ENCODE measurements around the gene FMO2.
A peak's percentile ranks its signal among the peaks of the same experiment; 100 is the strongest.

Gene FMO2

GRCh38 chr1:171173069-171173468 lies 12.0 kb upstream of the FMO2 start:
- TF ChIP-seq YY1 (IDR thresholded peaks at IDR 0.05; ENCODE audit: insufficient read depth, insufficient read length): no peak
- TF ChIP-seq ZNF274 (IDR thresholded peaks at IDR 0.05; ENCODE audit: low read depth, low read length): no peak
- no peak for TF ChIP-seq SUZ12 (IDR thresholded peaks at IDR 0.05; ENCODE audit: extremely low read depth, insufficient read depth, insufficient read length)
- H3K9ac ChIP-seq (ENCODE audit: insufficient read length, low read depth): no peak overlapping the region
- no peak overlapping the region for H3K4me3 ChIP-seq (ENCODE audit: insufficient read length, low read depth)
- no peaks in the 10 kb centered on the region for H3K27me3 ChIP-seq (ENCODE audit: insufficient read depth, insufficient read length)
- no peaks in the 10 kb centered on the region for H3K36me3 ChIP-seq (ENCODE audit: insufficient read depth, insufficient read length, low read length)
- peaks cover 11% of the 10 kb centered on the region; the same call in 1 of the 2 replicates for H3K9me3 ChIP-seq (ENCODE audit: insufficient read depth, low read length)
- no peaks in the 10 kb centered on the region for H3K4me1 ChIP-seq (ENCODE audit: insufficient read depth, insufficient read length)
- DNase-seq (ENCODE audit: low read depth, low spot score): no peak

- Histone ChIP-seq H3K4me3 (ENCODE audit: insufficient read length, low read depth) (no peak overlapping the region), H3K27me3 (ENCODE audit: insufficient read depth, insufficient read length) (no peaks in the 10 kb centered on the region), H3K4me1 (ENCODE audit: insufficient read depth, insufficient read length) (no peaks in the 10 kb centered on the region), H3K36me3 (ENCODE audit: insufficient read depth, insufficient read length, low read length) (no peaks in the 10 kb centered on the region), H3K9me3 (ENCODE audit: insufficient read depth, low read length) (0 out of 2 replicates have a peak, but pooled peaks cover 4% of the 10 kb centered on the region), H3K9ac (ENCODE audit: insufficient read length, low read depth) (no peak overlapping the region)
- DNase-seq (ENCODE audit: low read depth, low spot score): no peak
- TF ChIP-seq YY1 (IDR thresholded peaks at IDR 0.05; ENCODE audit: insufficient read depth, insufficient read length): no peak
- no peak for TF ChIP-seq SUZ12 (IDR thresholded peaks at IDR 0.05; ENCODE audit: extremely low read depth, insufficient read depth, insufficient read length)
- no peak for TF ChIP-seq ZNF274 (IDR thresholded peaks at IDR 0.05; ENCODE audit: low read depth, low read length)
Measured at GRCh38 chr1:171174560-171175294, 10.4 kb upstream of the FMO2 start.

- no peak overlapping the region for H3K9ac ChIP-seq (ENCODE audit: insufficient read length, low read depth)
- no peak for TF ChIP-seq SUZ12 (IDR thresholded peaks at IDR 0.05; ENCODE audit: extremely low read depth, insufficient read depth, insufficient read length)
- TF ChIP-seq ZNF274 (IDR thresholded peaks at IDR 0.05; ENCODE audit: low read depth, low read length): no peak
- TF ChIP-seq YY1 (IDR thresholded peaks at IDR 0.05; ENCODE audit: insufficient read depth, insufficient read length): no peak
- H3K4me3 ChIP-seq (ENCODE audit: insufficient read length, low read depth): no peak overlapping the region
- no peaks in the 10 kb centered on the region for H3K4me1 ChIP-seq (ENCODE audit: insufficient read depth, insufficient read length)
- no peaks in the 10 kb centered on the region for H3K27me3 ChIP-seq (ENCODE audit: insufficient read depth, insufficient read length)
- no peaks in the 10 kb centered on the region for H3K9me3 ChIP-seq (ENCODE audit: insufficient read depth, low read length)
- no peaks in the 10 kb centered on the region for H3K36me3 ChIP-seq (ENCODE audit: insufficient read depth, insufficient read length, low read length)
- no peak for DNase-seq (ENCODE audit: low read depth, low spot score)
Measured at GRCh38 chr1:171177261-171177660, 7.8 kb upstream of the FMO2 start.

GRCh38 chr1:171179318-171180227 lies 5.5 kb upstream of the FMO2 start:
- Histone ChIP-seq H3K9ac (ENCODE audit: insufficient read length, low read depth) (no peak overlapping the region), H3K4me1 (ENCODE audit: insufficient read depth, insufficient read length) (no peaks in the 10 kb centered on the region), H3K27me3 (ENCODE audit: insufficient read depth, insufficient read length) (no peaks in the 10 kb centered on the region), H3K36me3 (ENCODE audit: insufficient read depth, insufficient read length, low read length) (no peaks in the 10 kb centered on the region), H3K9me3 (ENCODE audit: insufficient read depth, low read length) (no peaks in the 10 kb centered on the region), H3K4me3 (ENCODE audit: insufficient read length, low read depth) (no peak overlapping the region)
- TF ChIP-seq YY1 (IDR thresholded peaks at IDR 0.05; ENCODE audit: insufficient read depth, insufficient read length) (no peak), ZNF274 (IDR thresholded peaks at IDR 0.05; ENCODE audit: low read depth, low read length) (no peak), SUZ12 (IDR thresholded peaks at IDR 0.05; ENCODE audit: extremely low read depth, insufficient read depth, insufficient read length) (no peak)
- DNase-seq (ENCODE audit: low read depth, low spot score): no peak

GRCh38 chr1:171180670-171181069 lies 4.4 kb upstream of the FMO2 start:
- no peaks in the 10 kb centered on the region for H3K4me1 ChIP-seq (ENCODE audit: insufficient read depth, insufficient read length)
- H3K9ac ChIP-seq (ENCODE audit: insufficient read length, low read depth): no peak overlapping the region
- H3K9me3 ChIP-seq (ENCODE audit: insufficient read depth, low read length): no peaks in the 10 kb centered on the region
- no peaks in the 10 kb centered on the region for H3K36me3 ChIP-seq (ENCODE audit: insufficient read depth, insufficient read length, low read length)
- TF ChIP-seq ZNF274 (IDR thresholded peaks at IDR 0.05; ENCODE audit: low read depth, low read length): no peak
- no peak for TF ChIP-seq SUZ12 (IDR thresholded peaks at IDR 0.05; ENCODE audit: extremely low read depth, insufficient read depth, insufficient read length)
- TF ChIP-seq YY1 (IDR thresholded peaks at IDR 0.05; ENCODE audit: insufficient read depth, insufficient read length): no peak
- no peak for DNase-seq (ENCODE audit: low read depth, low spot score)
- H3K27me3 ChIP-seq (ENCODE audit: insufficient read depth, insufficient read length): no peaks in the 10 kb centered on the region
- H3K4me3 ChIP-seq (ENCODE audit: insufficient read length, low read depth): no peak overlapping the region

GRCh38 chr1:171188388-171189266 lies 3.5 kb downstream of the FMO2 start:
- H3K9me3 ChIP-seq (ENCODE audit: insufficient read depth, low read length): 0 out of 2 replicates have a peak, but pooled peaks cover 8% of the 10 kb centered on the region
- no peaks in the 10 kb centered on the region for H3K27me3 ChIP-seq (ENCODE audit: insufficient read depth, insufficient read length)
- H3K4me1 ChIP-seq (ENCODE audit: insufficient read depth, insufficient read length): no peaks in the 10 kb centered on the region
- TF ChIP-seq YY1 (IDR thresholded peaks at IDR 0.05; ENCODE audit: insufficient read depth, insufficient read length) (no peak), SUZ12 (IDR thresholded peaks at IDR 0.05; ENCODE audit: extremely low read depth, insufficient read depth, insufficient read length) (no peak), ZNF274 (IDR thresholded peaks at IDR 0.05; ENCODE audit: low read depth, low read length) (no peak)
- no peak overlapping the region for H3K9ac ChIP-seq (ENCODE audit: insufficient read length, low read depth)
- H3K36me3 ChIP-seq (ENCODE audit: insufficient read depth, insufficient read length, low read length): no peaks in the 10 kb centered on the region
- DNase-seq (ENCODE audit: low read depth, low spot score): peak; percentile 63
- H3K4me3 ChIP-seq (ENCODE audit: insufficient read length, low read depth): no peak overlapping the region
